Neural cell (in vitro differentiated cells): Measurements from ENCODE around the gene DENND4C. TPM values are rescaled to one million over a fixed set of nuclear protein-coding genes. Genes with fewer than 3 reads are reported as not detected.

Source experiments
- H2AFZ ChIP-seq: fragments of 200-600, 300-800 bp; sonication (generic), shearing (Covaris generic); 2 replicates; pipeline ENCODE4 v1.6.0; 2014; ENCODE audit warnings: low read depth, mild to moderate bottlenecking, antibody characterized with exemption, low read length, moderate library complexity
- H3F3A ChIP-seq: fragments of 200-600 bp; shearing (Covaris generic); 2 replicates; pipeline ENCODE4 v1.6.1; 2016; ENCODE audit warnings: mild to moderate bottlenecking, moderate library complexity, mixed read lengths, antibody characterized with exemption, low read length; ENCODE audit not compliant: insufficient read depth, poor library complexity, severe bottlenecking
- H3K27ac ChIP-seq: fragments of 200-600, 300-800 bp; sonication (generic), shearing (Covaris generic); 2 replicates; pipeline ENCODE4 v1.5.1; 2014; ENCODE audit warnings: mild to moderate bottlenecking, low read length, moderate library complexity
- H3K27me3 ChIP-seq: fragments of 300-800, 200-600 bp; sonication (generic), shearing (Covaris generic); 2 replicates; pipeline ENCODE4 v1.6.0; 2014; ENCODE audit warnings: mild to moderate bottlenecking, low read depth, low read length, moderate library complexity; ENCODE audit not compliant: insufficient read depth
- H3K36me3 ChIP-seq: fragments of 300-800, 200-600 bp; sonication (generic), shearing (Covaris generic); 2 replicates; pipeline ENCODE4 v1.5.1; 2014; ENCODE audit warnings: mild to moderate bottlenecking, antibody characterized with exemption, low read length, moderate library complexity; ENCODE audit not compliant: insufficient read depth
- H3K4me2 ChIP-seq: fragments of 300-800, 200-600 bp; sonication (generic), shearing (Covaris generic); 2 replicates; pipeline ENCODE4 v1.6.0; 2014; ENCODE audit warnings: mild to moderate bottlenecking, low read length
- H3K4me3 ChIP-seq: fragments of 300-800, 200-600 bp; sonication (generic), shearing (Covaris generic); 2 replicates; pipeline ENCODE4 v1.5.1; 2014; ENCODE audit warnings: mild to moderate bottlenecking, low read length, moderate library complexity
- H3K79me2 ChIP-seq: fragments of 200-600 bp; shearing (Covaris generic); replicated peaks from 2 replicates; pipeline ENCODE4 v1.6.0; 2014; ENCODE audit warnings: mild to moderate bottlenecking, low read length, moderate library complexity; ENCODE audit not compliant: insufficient read depth
- H3K9ac ChIP-seq: fragments of 300-800, 200-600 bp; sonication (generic), shearing (Covaris generic); 2 replicates; pipeline ENCODE4 v1.6.1; 2016; ENCODE audit warnings: mild to moderate bottlenecking, low read length, mixed read lengths
- H3K9me2 ChIP-seq: fragments of 200-600 bp; shearing (Covaris generic); 2 replicates; pipeline ENCODE4 v1.6.1; 2016; ENCODE audit warnings: mild to moderate bottlenecking, low read length, mixed read lengths; ENCODE audit not compliant: insufficient read depth
- H3K9me3 ChIP-seq: fragments of 200-600, 300-800 bp; sonication (generic), shearing (Covaris generic); 2 replicates; pipeline ENCODE4 v1.6.1; 2016; ENCODE audit warnings: mild to moderate bottlenecking, mixed run types, low read length, moderate library complexity, mixed read lengths
- H4K20me1 ChIP-seq: fragments of 200-600 bp; shearing (Covaris generic); 2 replicates; pipeline ENCODE4 v1.6.1; 2016; ENCODE audit warnings: mild to moderate bottlenecking, mixed run types; ENCODE audit not compliant: insufficient read depth
- CTCF ChIP-seq: fragments of 450-650 bp; IDR thresholded peaks from 2 replicates; pipeline ENCODE4 v1.5.1; 2014; ENCODE audit warnings: antibody characterized with exemption, mild to moderate bottlenecking, moderate library complexity; ENCODE audit not compliant: poor library complexity, severe bottlenecking
- EP300 ChIP-seq: fragments of 450-650 bp; conservative IDR thresholded peaks from 2 replicates; pipeline ENCODE4 v1.6.1; 2014; ENCODE audit warnings: antibody characterized with exemption, mild to moderate bottlenecking, moderate library complexity; ENCODE audit not compliant: poor library complexity, severe bottlenecking
- EZH2 ChIP-seq: fragments of 200-600, 300-800 bp; shearing (Covaris generic), sonication (generic); IDR thresholded peaks from 2 replicates; pipeline ENCODE4 v1.6.1; 2014; ENCODE audit warnings: antibody characterized with exemption, low read length, borderline replicate concordance, mild to moderate bottlenecking; ENCODE audit not compliant: insufficient read depth, poor library complexity, severe bottlenecking
- MXI1 ChIP-seq: fragments of 450-650 bp; conservative IDR thresholded peaks from 2 replicates; pipeline ENCODE4 v1.6.1; 2014; ENCODE audit warnings: antibody characterized with exemption, mild to moderate bottlenecking; ENCODE audit not compliant: poor library complexity, severe bottlenecking
- POLR2AphosphoS5 ChIP-seq: IDR thresholded peaks from 2 replicates; pipeline ENCODE4 v1.6.1; 2012
- RAD21 ChIP-seq: fragments of 450-650 bp; conservative IDR thresholded peaks from 2 replicates; pipeline ENCODE4 v1.6.1; 2014; ENCODE audit warnings: antibody characterized with exemption, mild to moderate bottlenecking, moderate library complexity
- REST ChIP-seq: IDR thresholded peaks from 2 replicates; pipeline ENCODE4 v1.6.1; 2012; ENCODE audit warnings: borderline replicate concordance
- SMC3 ChIP-seq: fragments of 450-650 bp; conservative IDR thresholded peaks from 2 replicates; pipeline ENCODE4 v1.6.1; 2014; ENCODE audit warnings: antibody characterized with exemption, mild to moderate bottlenecking, moderate library complexity; ENCODE audit not compliant: poor library complexity
- TAF1 ChIP-seq: IDR thresholded peaks from 2 replicates; pipeline ENCODE4 v1.6.1; 2012; ENCODE audit warnings: low read depth
- polyA minus RNA-seq: library from RNA; depleted of rRNA, polyadenylated mRNA; stranded (reverse); fragments of >200 nt; gene quantifications from 2 replicates; pipeline ENCODE4 v1.2.3, GENCODE V29; 2014
- polyA plus RNA-seq: library from polyadenylated mRNA; depleted of rRNA; stranded (reverse); fragments of >200 nt; gene quantifications from 2 replicates; pipeline ENCODE4 v1.2.3, GENCODE V29; 2014

Gene DENND4C
- 41.9 and 51.8 TPM in 2 replicates for polyA plus RNA-seq
- 103 and 109 TPM in 2 replicates for polyA minus RNA-seq

GRCh38 chr9:19230355-19231125, at the start of gene DENND4C:
Gene DENND4C, plus strand, starts transcription at chr9:19230693. Its CDS starts 45,482 bp downstream, at chr9:19276175.
- Histone ChIP-seq H3K27ac (peak within 1 kb of the TSS; percentile 88), H3K79me2 (peaks cover 35% of the 10 kb centered on the region), H3K9me2 (no peaks in the 10 kb centered on the region), H3F3A (no peaks in the 10 kb centered on the region), H3K36me3 (no peaks in the 10 kb centered on the region), H2AFZ (peak within 1 kb of the TSS; percentile 85), H3K9ac (peak within 1 kb of the TSS; percentile 90), H3K4me3 (peak within 1 kb of the TSS; percentile 98), H3K4me2 (peak within 1 kb of the TSS; percentile 91), H4K20me1 (peaks cover 7% of the 10 kb centered on the region), H3K9me3 (no peaks in the 10 kb centered on the region), H3K27me3 (no peaks in the 10 kb centered on the region)
- TF ChIP-seq SMC3 (peak; percentile 48), RAD21 (peak; percentile 43), MXI1 (peak; percentile 72), EP300 (peak; percentile 38), POLR2AphosphoS5 (peak; percentile 87), TAF1 (peak; percentile 57), CTCF (peak; percentile 64), REST (peak; percentile 79), EZH2 (no peak)

GRCh38 chr9:19180991-19181390, 49.5 kb upstream of the DENND4C start:
- Histone ChIP-seq H3K79me2 (no peaks in the 10 kb centered on the region), H3F3A (no peaks in the 10 kb centered on the region), H3K36me3 (no peaks in the 10 kb centered on the region), H3K27me3 (no peaks in the 10 kb centered on the region), H3K9me3 (no peaks in the 10 kb centered on the region), H3K4me2 (no peak overlapping the region), H3K9me2 (no peaks in the 10 kb centered on the region), H4K20me1 (no peaks in the 10 kb centered on the region), H2AFZ (no peak overlapping the region), H3K27ac (no peak overlapping the region), H3K9ac (no peak overlapping the region), H3K4me3 (no peak overlapping the region)
- TF ChIP-seq RAD21 (no peak), TAF1 (no peak)
